Effector CD8-positive, alpha-beta T cell (primary cell): Measurements from ENCODE around the gene COA1.

Source experiments
- DNase-seq: peaks from one replicate; lab custom pipeline; 2025; lab: John Stamatoyannopoulos, UW

COA1 gene

GRCh38 chr7:43653466-43653865 is 75.9 kb downstream of the COA1 start:
- no peak for DNase-seq

- DNase-seq = no peak
These were observed 77.0 kb downstream of the COA1 start for GRCh38 chr7:43652364-43652763.

- DNase-seq = no peak
These were observed 78.8 kb downstream of the COA1 start for GRCh38 chr7:43650457-43651052.

GRCh38 chr7:43649755-43650274 is 79.5 kb downstream of the COA1 start:
- no peak for DNase-seq

- peak; percentile 43 for DNase-seq
These were observed 80.6 kb downstream of the COA1 start for GRCh38 chr7:43648473-43649406.

GRCh38 chr7:43647673-43648472 is 81.5 kb downstream of the COA1 start:
- DNase-seq = no peak

- no peak for DNase-seq
These were observed 82.0 kb downstream of the COA1 start for GRCh38 chr7:43647339-43647672.

- DNase-seq = no peak
These were observed 82.6 kb downstream of the COA1 start for GRCh38 chr7:43646603-43647338.

- no peak for DNase-seq
These were observed 83.6 kb downstream of the COA1 start for GRCh38 chr7:43645699-43646226.

- DNase-seq = no peak
These were observed 85.5 kb downstream of the COA1 start for GRCh38 chr7:43643846-43644245.

GRCh38 chr7:43642897-43643630 is 86.3 kb downstream of the COA1 start:
- no peak for DNase-seq

- no peak for DNase-seq
These were observed 88.6 kb downstream of the COA1 start for GRCh38 chr7:43640679-43641078.

GRCh38 chr7:43639858-43640491 is 89.3 kb downstream of the COA1 start:
- no peak for DNase-seq

GRCh38 chr7:43637114-43637806 is 92.1 kb downstream of the COA1 start:
- no peak for DNase-seq

- no peak for DNase-seq
These were observed 93.2 kb downstream of the COA1 start for GRCh38 chr7:43636093-43636492.

GRCh38 chr7:43634384-43634783 is 94.9 kb downstream of the COA1 start:
- DNase-seq = no peak

GRCh38 chr7:43632746-43633145 is 96.6 kb downstream of the COA1 start:
- no peak for DNase-seq

GRCh38 chr7:43631559-43631958 is 97.8 kb downstream of the COA1 start:
- no peak for DNase-seq

GRCh38 chr7:43630482-43630881 is 98.8 kb downstream of the COA1 start:
- no peak for DNase-seq

- DNase-seq = no peak
These were observed 99.5 kb downstream of the COA1 start for GRCh38 chr7:43629857-43630256.
